Ectodermal cell (in vitro differentiated cells): ENCODE measurements around the gene SPDYE17.
"Not testable (repeated sequence)": the region's sequence is repeated elsewhere in the genome, so short reads cannot be mapped to it uniquely, and the experiment has no call there.

Experiments used
- H3K27ac ChIP-seq: 2 replicates; pipeline ENCODE4 v1.7.0; 2013; ENCODE audit warnings: mild to moderate bottlenecking, low read depth, low read length; ENCODE audit not compliant: insufficient read depth, poor library complexity, severe bottlenecking
- H3K27me3 ChIP-seq: 2 replicates; pipeline ENCODE4 v1.7.0; 2013; ENCODE audit warnings: mild to moderate bottlenecking, low read length; ENCODE audit not compliant: insufficient read depth, control insufficient read depth, poor library complexity, severe bottlenecking
- H3K36me3 ChIP-seq: one replicate; pipeline ENCODE4 v1.7.0; 2013; ENCODE audit warnings: low read length; ENCODE audit not compliant: control insufficient read depth, insufficient read depth
- H3K4me1 ChIP-seq: one replicate; pipeline ENCODE4 v1.7.0; 2013; ENCODE audit warnings: low read length; ENCODE audit not compliant: control insufficient read depth, insufficient read depth
- H3K4me3 ChIP-seq: 2 replicates; pipeline ENCODE4 v1.7.0; 2013; ENCODE audit warnings: low read depth, low read length, control low read depth; ENCODE audit not compliant: insufficient read depth
- H3K9me3 ChIP-seq: 2 replicates; pipeline ENCODE4 v1.7.0; 2013; ENCODE audit warnings: mild to moderate bottlenecking, low read length, moderate library complexity; ENCODE audit not compliant: control insufficient read depth
- WGBS, 2 experiments: methylation state at CpG; one replicate each; pipeline ENCODE4 v1.1.7; 2013; ENCODE audit warnings: missing lambda C conversion rate in 2 of 2; 5-methylcytosine and 5-hydroxymethylcytosine counted together

SPDYE17 gene

DNA sequence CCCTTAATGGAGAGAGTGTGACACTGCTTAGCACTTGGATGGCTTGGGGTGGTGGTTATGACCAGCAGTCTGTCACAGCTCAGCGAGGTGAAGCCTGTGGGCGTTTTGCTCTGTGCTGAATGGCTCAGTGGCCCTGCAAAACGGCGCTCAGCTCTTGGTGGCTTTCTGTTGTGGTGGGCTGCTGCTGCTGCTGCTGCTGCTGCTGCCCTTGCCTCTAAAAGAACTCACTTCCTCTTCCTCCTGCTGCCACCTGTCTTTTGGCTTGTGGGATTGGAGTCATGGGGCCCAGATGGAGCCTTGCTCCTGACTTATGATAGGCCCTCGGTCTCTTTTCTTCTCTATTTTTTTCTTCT lies 47.4 kb downstream of the SPDYE17 start:
- H3K9me3 ChIP-seq, H3K4me1 ChIP-seq, H3K36me3 ChIP-seq, H3K27me3 ChIP-seq, H3K4me3 ChIP-seq, H3K27ac ChIP-seq: not testable (repeated sequence)
- WGBS, 2 experiments, result no CpG with 5 or more reads among the region's 5 CpGs

DNA sequence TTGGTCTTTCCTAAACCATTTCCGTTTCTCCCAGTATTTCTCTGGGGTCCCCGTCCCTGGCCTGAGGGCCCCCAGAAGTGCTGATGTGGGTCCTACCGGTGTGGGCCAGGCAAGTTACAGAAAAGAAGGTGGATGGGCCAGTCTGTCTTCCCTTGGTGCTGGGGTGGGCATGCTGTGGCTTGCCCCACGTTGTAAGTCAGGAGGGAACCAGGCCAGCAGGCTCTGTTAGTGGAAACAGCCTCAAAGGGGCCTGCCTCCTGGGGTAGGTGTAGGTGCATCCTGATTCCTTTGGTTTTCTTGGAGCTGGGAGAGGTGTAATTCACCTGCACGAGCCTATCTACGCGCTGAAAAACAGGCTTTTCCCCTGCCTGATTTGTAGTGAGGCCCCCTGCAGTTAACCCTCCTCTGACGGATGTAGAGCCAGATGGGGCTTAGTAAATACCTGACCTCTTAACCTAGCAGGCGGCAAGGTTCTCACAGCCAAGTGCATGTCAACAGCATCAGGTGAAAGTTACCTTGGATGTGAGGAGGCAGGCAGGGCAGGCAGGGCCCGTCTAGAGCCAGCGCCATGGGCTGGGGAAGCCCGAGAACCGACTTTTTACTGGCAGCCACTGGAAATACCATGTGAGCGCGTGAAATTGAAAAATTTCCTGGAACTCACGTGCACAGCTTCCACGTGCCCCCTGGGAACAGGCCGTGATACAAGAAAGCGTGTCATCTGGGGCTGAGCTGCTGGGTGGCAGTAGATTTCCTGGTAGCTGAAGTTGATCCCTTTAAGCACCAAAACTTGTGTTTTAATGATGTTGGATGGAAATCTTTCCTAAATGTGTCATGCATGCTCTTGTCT lies 48.0 kb downstream of the SPDYE17 start:
- H3K9me3 ChIP-seq, H3K4me3 ChIP-seq, H3K27ac ChIP-seq, H3K27me3 ChIP-seq, H3K4me1 ChIP-seq, H3K36me3 ChIP-seq: not testable (repeated sequence)
- no CpG with 5 or more reads among the region's 19 CpGs for WGBS, 2 experiments

DNA sequence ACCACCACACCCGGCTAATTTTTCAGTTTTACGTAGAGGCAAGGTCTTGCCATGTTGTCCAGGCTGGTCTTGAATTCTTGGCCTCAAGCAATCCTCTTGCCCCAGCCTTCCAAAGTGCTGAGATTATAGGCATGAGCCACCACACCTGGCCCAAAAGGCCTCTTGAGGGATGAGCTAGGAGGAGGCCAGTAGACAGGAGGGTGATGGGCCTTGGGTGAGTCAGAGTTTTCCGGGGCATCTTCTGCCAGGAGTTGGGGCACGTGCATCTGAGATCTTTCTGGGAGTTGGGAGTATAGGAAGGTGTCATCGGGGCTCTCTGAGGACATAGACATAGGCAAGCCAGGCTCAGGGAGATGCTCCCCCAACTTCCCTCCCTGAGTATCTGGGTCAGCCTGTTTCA lies 48.8 kb downstream of the SPDYE17 start:
- H3K4me3 ChIP-seq, H3K27me3 ChIP-seq, H3K27ac ChIP-seq, H3K9me3 ChIP-seq, H3K36me3 ChIP-seq, H3K4me1 ChIP-seq: not testable (repeated sequence)
- WGBS, 2 experiments, result 80 to 90% methylated on average over 1 to 2 of the region's 5 CpGs

DNA sequence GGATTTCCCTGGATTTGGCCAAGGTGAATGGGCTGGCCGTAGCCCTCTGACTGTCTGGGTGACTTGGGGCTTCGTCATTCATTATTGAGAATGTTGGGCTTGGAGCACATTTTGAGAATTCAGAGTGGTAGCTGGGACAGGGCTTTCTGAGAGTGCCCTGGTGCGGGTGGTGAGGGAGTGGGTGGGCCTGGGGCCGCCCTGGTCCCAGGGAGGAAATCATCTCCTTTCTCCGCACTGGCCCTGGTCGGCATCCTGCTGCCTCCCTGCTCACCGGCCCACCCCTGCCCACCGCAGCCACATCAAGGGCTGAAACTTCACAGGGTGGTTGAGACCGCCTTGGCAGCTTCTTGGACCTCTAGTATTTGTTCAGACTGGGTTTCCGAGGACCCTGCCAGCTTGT lies 49.7 kb downstream of the SPDYE17 start:
- H3K4me3 ChIP-seq, H3K9me3 ChIP-seq, H3K36me3 ChIP-seq, H3K27me3 ChIP-seq, H3K4me1 ChIP-seq, H3K27ac ChIP-seq: not testable (repeated sequence)
- WGBS, 2 experiments, result no CpG with 5 or more reads among the region's 10 CpGs

DNA sequence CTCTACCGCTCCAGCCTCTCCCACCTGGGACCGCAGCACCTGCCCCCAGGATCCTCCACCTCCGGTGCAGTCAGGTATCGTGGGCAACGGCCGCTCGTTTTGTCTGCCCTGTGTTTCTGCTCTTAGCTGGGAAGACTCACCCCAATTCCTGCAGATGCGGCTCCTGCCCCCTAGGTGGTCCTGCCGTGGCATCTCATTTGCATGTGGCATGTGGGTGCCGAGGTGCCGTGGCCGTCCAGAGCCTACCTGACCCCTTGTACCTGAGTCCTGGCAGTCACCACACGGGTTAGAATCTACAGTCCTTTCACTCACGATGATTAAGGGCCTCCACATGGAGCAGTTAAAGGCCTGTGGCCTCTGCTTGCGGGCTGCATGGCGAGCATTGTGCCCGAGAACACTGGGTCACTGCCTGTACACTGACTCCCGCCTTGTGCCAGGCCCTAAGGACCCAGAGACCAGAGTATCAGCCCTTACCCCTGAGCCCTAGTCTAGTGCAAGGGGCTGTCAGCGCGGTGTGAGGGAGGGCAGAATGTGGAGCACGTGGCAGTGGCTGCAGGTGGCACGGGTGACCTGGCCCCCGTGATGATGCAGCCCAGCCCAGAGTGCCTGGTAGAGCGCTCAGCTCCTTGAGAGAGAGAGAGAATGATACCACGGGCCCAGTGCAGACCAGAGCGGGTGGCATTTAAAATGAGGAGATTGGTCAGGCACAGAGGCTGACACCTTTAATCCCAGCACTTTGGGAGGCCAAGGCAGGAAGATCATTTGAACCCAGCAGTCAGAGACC lies 50.8 kb downstream of the SPDYE17 start:
- 90 to 98% methylated on average over 4 to 10 of the region's 26 CpGs for WGBS, 2 experiments
- not testable (repeated sequence) for H3K36me3 ChIP-seq, H3K4me1 ChIP-seq, H3K27me3 ChIP-seq, H3K27ac ChIP-seq, H3K4me3 ChIP-seq, H3K9me3 ChIP-seq

DNA sequence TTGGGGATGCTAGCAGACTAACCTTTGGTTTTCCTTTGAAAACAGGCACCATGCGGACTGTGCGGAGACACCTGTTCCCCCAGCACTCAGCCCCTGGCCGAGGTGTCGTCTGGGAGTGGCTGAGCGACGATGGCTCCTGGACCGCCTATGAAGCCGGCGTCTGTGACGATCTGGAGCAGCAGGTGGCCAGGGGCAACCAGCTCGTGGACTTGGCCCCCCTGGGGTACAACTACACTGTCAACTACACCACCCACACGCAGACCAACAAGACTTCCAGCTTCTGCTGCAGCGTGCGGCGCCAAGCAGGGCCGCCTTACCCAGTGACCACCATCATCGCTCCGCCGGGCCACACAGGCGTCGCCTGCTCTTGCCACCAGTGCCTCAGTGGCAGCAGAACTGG lies 51.6 kb downstream of the SPDYE17 start:
- not testable (repeated sequence) for H3K4me1 ChIP-seq, H3K36me3 ChIP-seq, H3K4me3 ChIP-seq, H3K27ac ChIP-seq, H3K27me3 ChIP-seq, H3K9me3 ChIP-seq
- 88 to 91% methylated on average over 21 of the region's 21 CpGs for WGBS, 2 experiments

DNA sequence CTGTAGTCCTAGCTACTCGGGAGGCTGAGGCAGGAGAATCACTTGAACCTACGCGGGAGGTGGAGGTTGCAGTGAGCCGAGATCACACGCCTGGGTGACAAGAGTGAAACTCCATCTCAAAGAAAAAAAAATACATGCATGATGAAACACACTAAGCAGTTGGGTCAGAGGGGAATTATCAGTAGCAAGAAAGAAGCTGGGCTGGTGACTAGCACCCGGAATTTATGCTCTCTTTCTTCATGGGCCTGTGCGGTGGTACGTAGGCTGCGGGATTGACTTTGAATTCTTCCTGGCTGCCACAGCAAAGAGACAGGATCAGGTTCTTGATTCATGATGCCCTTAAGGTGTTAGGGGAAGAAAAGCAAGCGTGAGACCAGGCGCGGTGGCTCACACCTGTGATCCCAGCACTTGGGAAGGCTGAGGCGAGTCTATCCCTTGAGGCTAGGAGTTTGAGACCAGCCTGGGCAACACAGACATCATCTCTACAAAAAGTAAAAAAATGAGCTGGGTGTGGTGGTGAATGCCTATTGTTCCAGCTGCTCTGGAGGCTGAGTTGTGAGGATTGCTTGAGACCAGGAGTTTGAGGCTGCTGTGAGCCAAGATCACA lies 54.3 kb downstream of the SPDYE17 start:
- H3K9me3 ChIP-seq, H3K27ac ChIP-seq, H3K27me3 ChIP-seq, H3K4me1 ChIP-seq, H3K4me3 ChIP-seq, H3K36me3 ChIP-seq: not testable (repeated sequence)
- 96 to 100% methylated on average over 3 to 4 of the region's 13 CpGs for whole genome bisulfite sequencing, 2 experiments

DNA sequence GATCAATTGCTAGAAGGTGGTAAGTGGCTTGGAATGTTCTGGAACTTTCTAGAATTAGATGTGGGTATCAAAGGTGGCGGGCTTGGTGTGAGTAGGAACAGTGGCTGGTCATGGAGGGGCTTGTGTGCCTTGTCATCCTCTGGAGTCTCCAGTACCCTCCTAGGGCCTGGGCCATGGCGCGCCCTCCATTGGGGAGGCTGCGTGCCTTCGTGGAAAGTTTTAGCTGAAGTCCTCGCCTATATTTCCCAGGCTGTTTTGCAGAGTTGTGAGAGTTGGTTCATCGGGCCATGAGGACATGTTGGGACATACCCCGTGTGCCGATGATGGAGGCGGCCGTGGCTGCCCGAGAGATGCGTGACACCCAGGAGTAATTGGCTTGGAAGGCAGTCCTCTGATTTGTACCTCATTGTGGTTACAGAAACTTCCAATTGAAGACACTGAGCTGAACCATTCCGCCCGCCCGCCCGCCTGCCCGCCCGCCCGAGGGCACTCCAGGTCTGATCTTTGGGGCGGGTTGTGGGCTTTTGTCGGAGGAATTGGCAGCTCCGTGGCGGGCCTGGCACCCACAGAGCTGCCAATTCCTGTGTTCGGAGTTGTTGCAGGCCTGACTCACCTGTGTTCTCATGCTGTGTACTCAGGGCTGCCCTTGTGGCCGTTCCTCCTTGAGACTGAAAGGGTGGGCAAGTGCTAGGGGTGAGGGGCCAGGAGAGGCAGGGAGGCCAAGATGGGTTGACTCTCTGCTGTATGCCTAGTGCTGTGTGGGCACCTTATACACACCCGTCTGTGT lies 57.2 kb downstream of the SPDYE17 start:
- 93 to 94% methylated on average over 16 to 19 of the region's 27 CpGs for WGBS, 2 experiments
- H3K4me3 ChIP-seq, result not testable (repeated sequence)

DNA sequence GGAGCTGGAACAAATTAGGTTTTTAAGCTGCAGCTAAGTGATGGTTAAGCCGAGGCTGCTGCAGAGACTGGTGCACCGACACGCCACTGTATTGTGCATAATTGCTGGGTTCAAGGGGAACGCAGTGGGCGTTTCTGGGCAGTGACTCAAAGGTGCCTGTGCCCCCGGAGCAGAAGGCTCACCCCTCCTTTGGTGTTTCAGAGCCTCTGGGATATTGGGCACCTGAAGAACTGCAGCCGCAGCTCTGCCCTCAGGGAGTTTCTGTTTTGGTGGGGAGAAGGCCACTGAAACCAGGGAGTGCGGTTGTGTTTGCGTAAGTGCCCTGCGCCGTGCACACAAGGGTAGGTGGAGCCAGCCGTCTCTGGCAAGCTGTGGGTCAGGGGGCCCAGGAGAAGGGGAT lies 57.8 kb downstream of the SPDYE17 start:
- H3K4me1 ChIP-seq, H3K4me3 ChIP-seq, H3K27me3 ChIP-seq, H3K27ac ChIP-seq, H3K9me3 ChIP-seq, H3K36me3 ChIP-seq: not testable (repeated sequence)
- 98 to 100% methylated on average over 2 to 4 of the region's 12 CpGs for WGBS, 2 experiments

More for the DNA sequence above, 57.2 kb downstream of the SPDYE17 start:
- not testable (repeated sequence) for H3K9me3 ChIP-seq, H3K36me3 ChIP-seq, H3K27ac ChIP-seq, H3K27me3 ChIP-seq, H3K4me1 ChIP-seq

DNA sequence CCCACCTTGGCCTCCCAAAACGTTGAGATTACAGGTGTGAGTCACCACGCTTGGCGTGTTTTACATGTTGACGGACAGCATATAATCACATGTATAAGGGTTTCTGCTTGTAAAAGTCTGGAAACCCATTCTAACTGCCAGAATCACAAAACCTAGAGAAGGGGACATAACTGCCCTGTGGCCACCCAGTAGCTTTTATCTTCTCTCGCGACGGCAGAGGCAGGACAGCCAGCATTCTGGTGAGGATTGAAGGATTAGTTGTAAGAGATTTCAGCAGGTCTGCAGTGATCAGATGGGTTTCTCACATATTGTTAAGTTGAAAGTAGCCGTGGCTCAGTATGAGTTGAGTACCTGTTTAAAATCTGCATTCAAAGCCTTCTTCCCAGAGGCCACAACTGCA lies 59.8 kb downstream of the SPDYE17 start:
- H3K4me3 ChIP-seq, H3K9me3 ChIP-seq, H3K27me3 ChIP-seq, H3K27ac ChIP-seq, H3K36me3 ChIP-seq, H3K4me1 ChIP-seq: not testable (repeated sequence)
- WGBS, 2 experiments, result 74 to 100% methylated on average over 3 to 6 of the region's 8 CpGs
